Hepatocyte (in vitro differentiated cells): ENCODE measurements around the gene CCDC154.

Source experiments
- EZH2 ChIP-seq: fragments of 200-600 bp; sonication (generic); IDR thresholded peaks from 2 replicates; pipeline ENCODE4 v1.6.1; 2016; ENCODE audit warnings: antibody characterized with exemption, mild to moderate bottlenecking, borderline replicate concordance
- TF ChIP-seq, protein P1 (sequence below): fragments of 200-600 bp; sonication (generic); IDR thresholded peaks from 2 replicates; pipeline ENCODE4 v1.5.1; 2016; ENCODE audit warnings: antibody characterized with exemption, mild to moderate bottlenecking; ENCODE audit not compliant: poor library complexity

DNA sequence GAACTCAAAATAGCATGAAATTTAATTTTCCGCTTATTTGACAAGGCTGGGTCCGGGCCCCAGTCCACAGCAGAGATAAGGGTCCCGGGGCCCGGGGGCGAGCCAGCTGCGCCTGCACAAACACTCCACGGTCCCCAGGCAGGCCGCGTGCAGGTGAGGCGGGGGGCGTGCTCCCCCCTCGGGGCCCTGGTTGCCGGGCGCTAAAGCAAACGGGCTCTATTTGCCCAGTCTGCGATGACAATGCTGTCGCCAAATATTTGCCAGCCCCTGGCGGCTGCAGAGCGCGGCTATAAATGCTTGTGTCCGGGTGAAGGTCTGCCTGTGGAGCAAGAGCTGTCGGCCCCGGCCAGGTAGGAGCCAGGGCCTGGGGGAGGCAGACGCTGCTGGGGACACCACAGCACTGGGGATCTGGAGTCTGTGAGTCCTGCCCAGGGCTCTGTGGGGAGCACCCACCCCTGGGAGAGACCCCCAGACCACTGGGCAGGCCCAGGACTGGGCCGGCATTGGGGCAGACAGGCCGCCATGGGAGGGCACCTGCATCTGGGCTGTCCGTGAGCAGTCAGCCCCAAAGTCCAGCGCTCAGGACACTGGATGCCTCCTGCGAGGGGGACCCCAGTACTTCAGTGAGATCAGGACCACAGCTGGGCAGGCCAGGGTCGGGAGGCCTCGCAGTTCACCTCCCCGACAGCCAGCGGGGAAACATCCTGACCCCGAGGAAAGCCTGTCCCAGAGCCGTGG is 13.4 kb downstream of the CCDC154 start, which contains the start of gene PERCC1:
- TF ChIP-seq, protein P1, sequence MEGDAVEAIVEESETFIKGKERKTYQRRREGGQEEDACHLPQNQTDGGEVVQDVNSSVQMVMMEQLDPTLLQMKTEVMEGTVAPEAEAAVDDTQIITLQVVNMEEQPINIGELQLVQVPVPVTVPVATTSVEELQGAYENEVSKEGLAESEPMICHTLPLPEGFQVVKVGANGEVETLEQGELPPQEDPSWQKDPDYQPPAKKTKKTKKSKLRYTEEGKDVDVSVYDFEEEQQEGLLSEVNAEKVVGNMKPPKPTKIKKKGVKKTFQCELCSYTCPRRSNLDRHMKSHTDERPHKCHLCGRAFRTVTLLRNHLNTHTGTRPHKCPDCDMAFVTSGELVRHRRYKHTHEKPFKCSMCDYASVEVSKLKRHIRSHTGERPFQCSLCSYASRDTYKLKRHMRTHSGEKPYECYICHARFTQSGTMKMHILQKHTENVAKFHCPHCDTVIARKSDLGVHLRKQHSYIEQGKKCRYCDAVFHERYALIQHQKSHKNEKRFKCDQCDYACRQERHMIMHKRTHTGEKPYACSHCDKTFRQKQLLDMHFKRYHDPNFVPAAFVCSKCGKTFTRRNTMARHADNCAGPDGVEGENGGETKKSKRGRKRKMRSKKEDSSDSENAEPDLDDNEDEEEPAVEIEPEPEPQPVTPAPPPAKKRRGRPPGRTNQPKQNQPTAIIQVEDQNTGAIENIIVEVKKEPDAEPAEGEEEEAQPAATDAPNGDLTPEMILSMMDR = peak; percentile 10
- no peak for TF ChIP-seq EZH2
